T-helper 1 cell (primary cell): Measurements from ENCODE around the gene PTPRM.

ENCODE experiments used
- DNase-seq, 5 donors: peaks; one replicate each; pipeline ENCODE4 v3.0.0-alpha.2; 2012 to 2020

Gene PTPRM

DNA sequence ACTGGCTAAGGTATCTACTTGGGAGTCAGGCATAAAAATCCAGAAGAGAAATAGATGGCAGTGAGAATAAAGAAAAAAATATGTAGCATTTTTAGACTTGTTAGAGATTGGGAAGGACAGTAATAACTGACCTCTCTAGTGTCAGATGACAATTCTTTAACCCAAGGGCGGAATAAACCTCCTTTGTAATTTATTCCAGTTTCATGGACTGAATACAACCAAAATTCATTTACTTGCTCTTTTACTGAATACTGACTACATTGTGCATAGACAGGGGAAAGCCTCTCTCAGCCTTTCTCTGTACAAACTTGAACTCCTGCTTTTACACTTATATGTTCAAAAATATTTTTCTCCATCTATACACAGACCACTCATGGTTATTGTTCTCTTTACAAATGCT is 566.8 kb downstream of the PTPRM start:
- DNase-seq = no peak

DNA sequence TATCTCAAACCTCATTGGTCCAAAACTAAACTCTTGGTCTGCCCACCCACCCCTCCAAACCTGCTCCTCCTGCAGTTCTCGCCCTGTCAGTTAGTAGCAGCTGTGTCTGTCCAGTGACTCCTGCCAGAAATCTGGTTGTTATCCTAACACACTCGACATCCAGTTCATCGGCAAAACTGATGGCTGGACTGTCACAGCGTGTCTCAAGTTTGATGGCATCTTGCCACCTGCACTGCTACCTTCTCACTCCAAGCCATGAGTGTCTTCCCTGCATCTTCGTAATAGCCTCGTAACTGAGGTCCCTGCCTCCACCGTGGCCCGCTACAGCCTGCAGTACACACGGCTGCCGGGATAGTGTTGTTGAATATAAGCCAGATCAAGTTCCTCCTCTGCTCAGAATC is 572.0 kb downstream of the PTPRM start:
- no peak for DNase-seq

GRCh38 chr18:8139891-8140406 is 572.8 kb downstream of the PTPRM start:
- DNase-seq = no peak

GRCh38 chr18:8140841-8141501 is 573.9 kb downstream of the PTPRM start:
- no peak for DNase-seq

- DNase-seq = no peak
Measured at GRCh38 chr18:8142131-8142711, 575.1 kb downstream of the PTPRM start.

DNA sequence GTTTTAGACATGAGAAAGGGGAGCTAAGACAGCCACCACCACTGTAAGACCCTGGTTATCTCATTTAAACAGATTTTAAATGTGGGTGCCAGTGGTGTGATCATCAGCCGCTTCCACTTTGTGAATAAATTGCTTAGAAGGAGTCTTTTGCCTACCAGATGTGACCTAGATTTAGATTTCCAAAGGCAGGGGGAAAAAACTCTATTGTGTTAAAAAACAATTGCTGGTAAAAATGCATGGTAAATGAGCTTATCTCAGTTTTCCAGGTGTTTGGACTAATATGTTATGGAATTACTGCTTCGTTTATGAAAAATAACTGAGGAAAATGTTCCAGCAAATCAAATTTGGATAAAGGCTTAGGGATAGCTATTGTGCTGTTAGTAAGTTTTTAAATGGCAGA is 575.8 kb downstream of the PTPRM start:
- no peak for DNase-seq

DNA sequence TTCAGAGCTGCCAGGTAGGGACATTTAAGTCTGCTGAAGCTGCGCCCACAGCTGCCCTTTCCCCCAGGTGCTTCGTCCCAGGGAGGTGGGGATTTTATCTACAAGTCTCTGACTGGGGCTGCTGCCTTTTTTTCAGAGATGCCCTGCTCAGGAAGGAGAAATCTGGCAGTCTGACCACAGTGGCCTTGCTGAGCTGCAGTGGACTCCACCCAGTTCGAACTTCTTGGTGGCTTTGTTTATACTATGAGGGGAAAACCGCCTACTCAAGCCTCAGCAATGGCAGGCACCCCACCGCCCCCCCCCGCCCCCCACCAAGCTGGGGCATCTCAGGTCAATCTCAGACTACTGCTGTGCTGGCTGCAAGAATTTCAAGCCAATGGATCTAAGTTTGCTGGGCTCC is 584.1 kb downstream of the PTPRM start:
- DNase-seq = no peak

- DNase-seq = no peak
Measured at GRCh38 chr18:8153887-8154583, 586.9 kb downstream of the PTPRM start.

DNA sequence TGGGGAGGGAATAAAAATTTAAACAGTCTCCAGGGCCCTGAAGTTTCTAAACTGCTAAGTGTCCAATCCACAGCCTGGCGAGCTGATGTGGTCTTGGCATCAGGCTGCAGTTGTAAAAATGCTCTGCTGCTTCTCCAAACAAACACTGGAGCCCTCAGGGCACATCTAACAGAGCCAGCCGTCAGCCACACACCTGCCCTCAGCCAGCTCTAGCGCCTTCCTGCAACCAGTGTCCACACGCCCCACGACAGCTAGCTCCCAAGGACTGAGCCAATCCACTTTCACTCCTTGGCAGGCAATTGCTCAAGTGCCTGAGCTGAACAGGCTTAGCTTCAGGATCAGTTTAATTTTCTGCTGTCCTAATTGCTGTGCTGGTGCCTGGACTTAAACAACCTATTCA is 595.7 kb downstream of the PTPRM start:
- no peak for DNase-seq

GRCh38 chr18:8163286-8163959 is 596.3 kb downstream of the PTPRM start:
- no peak for DNase-seq

DNA sequence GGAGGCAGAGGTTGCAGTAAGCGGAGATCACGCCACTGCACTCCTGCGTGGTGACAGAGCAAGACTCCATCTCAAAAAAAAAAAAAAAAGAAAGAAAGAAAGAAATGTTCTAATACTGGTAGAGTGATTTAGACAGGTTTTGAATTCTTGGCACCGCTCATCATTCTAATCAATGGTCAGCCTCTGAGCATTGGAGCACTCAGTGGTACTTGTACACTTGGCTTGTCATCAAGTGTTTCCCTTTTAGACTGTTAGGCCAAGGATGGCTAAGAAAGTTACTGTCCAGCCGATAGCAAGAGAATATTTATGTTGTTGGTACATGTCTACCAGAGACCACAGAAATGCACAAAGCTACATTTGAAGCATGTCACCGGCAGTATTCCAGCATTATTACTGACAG is 598.0 kb downstream of the PTPRM start:
- no peak for DNase-seq

- DNase-seq = no peak
Measured at GRCh38 chr18:8167026-8167425, 599.9 kb downstream of the PTPRM start.

DNA sequence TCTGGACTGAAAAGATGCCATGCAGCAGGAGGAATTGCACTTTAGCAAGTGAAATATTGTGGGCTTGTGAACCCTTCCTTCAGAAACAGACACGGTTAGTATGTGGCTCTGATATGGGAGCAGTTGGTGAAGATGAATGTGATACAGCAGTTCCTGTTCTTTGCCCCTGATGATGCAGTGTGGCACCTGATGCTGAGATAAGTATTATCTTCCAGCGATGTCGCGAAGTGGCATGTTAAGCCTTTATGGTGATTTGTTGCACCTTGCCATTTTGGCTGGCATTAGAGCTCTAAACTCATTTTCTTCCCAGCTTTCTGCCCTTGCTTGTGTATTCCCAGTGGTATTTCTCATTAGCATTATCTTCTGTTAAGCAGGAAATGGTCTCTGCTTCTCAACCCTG is 600.6 kb downstream of the PTPRM start:
- no peak for DNase-seq

DNA sequence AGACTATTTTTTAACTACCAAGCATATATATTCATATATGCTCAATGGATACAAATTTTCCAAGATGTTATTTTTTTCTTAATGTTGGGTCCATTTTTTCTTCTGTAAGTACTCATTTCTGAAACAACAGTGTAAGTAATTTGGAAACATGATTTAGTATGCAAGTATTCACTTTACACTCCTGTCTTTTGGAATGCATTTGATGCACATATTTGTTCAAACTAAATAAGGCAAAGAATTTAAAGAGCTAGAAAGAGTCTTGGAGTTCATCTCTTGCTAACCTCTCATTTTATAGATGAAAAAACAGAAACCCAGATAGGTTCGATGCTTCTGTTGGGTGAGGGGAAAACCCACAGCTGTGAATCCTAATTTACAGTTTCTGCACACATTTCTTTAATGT is 602.6 kb downstream of the PTPRM start:
- no peak for DNase-seq

- DNase-seq = no peak
Measured at GRCh38 chr18:8174771-8175170, 607.7 kb downstream of the PTPRM start.

DNA sequence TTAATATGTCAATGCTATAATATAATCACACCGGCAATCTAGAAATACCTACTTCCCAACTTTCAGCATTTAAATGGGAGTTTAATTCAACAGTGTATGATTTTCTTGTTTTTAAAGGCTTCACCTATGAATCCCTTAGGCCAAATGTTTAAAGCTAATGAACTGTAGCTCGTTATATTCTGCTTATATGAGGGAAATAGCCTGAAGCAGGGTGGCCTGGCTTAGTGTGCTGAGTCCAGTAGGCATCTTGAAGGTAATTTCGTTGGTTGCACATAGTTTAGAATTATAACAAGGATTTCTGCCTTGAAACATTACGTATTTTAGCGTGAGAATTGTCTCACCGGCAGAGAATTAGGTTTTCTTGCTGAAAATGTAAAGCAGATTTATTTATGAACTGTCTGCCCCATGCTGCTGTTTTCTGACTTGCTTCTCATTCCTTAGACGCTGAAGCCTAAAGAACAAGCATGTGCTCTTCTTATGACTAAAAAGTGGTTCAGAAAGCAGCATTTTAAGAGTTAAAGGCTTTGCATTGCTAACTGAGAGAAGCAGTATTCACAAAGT is 608.5 kb downstream of the PTPRM start:
- DNase-seq = no peak

DNA sequence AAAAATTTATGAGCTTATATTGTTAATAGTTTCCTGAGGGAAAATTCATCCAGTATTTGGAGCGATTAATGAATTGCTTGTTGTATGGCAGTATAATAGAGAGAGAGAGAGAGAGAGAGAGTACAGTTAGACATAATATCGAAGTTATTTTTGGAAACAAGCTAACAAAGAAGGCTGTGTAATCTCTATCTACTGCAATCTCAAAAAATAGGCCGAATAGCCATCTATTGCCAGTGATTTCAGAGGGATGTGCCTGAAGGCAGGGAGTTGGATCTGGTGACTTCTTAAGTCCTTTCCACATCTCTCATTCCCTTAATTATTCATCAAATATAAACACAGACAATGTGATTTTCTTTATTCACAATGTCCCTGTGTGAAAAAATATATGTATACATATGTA is 609.0 kb downstream of the PTPRM start:
- no peak for DNase-seq

DNA sequence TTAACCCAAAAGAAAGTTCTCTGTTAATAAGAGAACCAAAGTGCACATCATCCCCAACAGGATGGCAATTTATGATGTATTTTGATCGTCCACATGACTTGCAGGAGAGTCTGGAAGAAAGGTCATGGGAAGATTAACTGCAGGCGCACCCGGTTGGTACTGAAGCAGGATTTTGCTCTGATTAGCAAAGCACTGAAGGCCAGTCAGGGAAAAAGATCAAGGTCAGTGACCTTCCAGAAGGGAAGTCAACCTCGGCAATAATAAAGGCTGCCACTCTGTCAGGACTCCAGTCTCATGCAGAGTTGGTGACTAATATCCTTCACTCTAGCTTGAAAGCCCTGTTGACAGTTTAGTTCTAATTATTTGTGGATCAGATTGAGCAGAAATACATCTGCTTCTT is 609.4 kb downstream of the PTPRM start:
- no peak for DNase-seq

GRCh38 chr18:8177330-8178016 is 610.4 kb downstream of the PTPRM start:
- DNase-seq = no peak

GRCh38 chr18:8186413-8186812 is 619.3 kb downstream of the PTPRM start:
- no peak for DNase-seq

DNA sequence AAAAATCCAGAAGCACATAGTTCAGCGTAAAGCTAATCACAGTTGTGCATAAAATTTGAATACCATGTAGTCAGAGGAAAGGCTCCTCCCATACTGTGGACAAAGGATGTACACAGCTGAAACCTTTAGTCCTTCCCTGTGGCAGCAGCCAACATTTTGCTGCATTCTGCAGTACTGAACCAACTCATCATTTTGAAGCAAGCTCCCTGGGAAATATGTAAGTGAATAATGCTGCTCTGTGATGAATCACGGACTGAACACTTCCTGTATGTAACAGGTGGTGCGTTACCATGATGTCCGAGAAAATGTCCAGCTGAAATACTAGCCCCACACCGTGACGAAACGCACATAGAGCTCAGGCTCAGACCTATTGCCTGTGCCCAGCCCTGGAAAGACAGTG is 621.1 kb downstream of the PTPRM start:
- DNase-seq = no peak

GRCh38 chr18:8190980-8191379 is 623.9 kb downstream of the PTPRM start:
- DNase-seq = no peak

DNA sequence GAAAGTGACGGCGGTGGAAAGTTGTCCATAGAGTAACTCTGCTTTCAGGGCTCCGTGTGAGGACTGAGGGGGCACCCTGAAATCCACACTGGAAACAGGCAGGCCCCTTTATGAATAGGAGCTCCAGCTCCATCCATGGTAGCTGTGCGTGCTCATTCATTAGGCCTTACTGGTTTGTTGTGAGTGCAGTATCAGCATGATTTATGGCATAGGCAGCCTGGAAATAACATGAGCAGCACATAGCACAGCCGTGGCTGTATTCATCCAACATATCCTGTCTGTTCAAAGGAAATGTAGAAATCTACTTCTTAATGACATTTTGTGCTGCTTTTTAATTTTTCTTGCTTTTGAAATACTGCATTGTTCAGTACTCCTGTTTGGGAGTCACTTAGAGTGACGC is 627.3 kb downstream of the PTPRM start:
- no peak for DNase-seq
